Uterus (tissue), 4 donors: ENCODE data around the gene CRELD2. TPM values are rescaled to one million over a fixed set of nuclear protein-coding genes. Genes with fewer than 3 reads are reported as not detected.

ENCODE experiments used
- DNase-seq, 2 donors: peaks; one replicate each; pipeline ENCODE4 v3.0.0-alpha.2; 2019 to 2020
- H3K27ac ChIP-seq, 2 donors: fragments of 200-600 bp; sonication (generic); 1 replicate in 1 of 2; 2 replicates in 1 of 2; pipeline ENCODE4 v1.5.1; 2016 to 2018
- H3K27me3 ChIP-seq, 2 donors: fragments of 200-600 bp; sonication (generic); one replicate each; pipeline ENCODE4 v1.5.1; 2018 to 2019; ENCODE audit warnings: control low read depth in 1 of 2
- H3K36me3 ChIP-seq, 2 donors: fragments of 200-600 bp; sonication (generic); one replicate each; pipeline ENCODE4 v1.5.1; 2019; ENCODE audit warnings: control low read depth in 1 of 2
- H3K4me1 ChIP-seq, 2 donors: fragments of 200-600 bp; sonication (generic); one replicate each; pipeline ENCODE4 v1.5.1; 2018 to 2019; ENCODE audit warnings: control low read depth in 1 of 2
- H3K4me3 ChIP-seq, 2 donors: fragments of 200-600 bp; sonication (generic); 1 replicate in 1 of 2; 2 replicates in 1 of 2; pipeline ENCODE4 v1.5.1; 2018 to 2019; ENCODE audit warnings: mild to moderate bottlenecking in 1 of 2
- H3K9me3 ChIP-seq, 2 donors: fragments of 200-600 bp; sonication (generic); one replicate each; pipeline ENCODE4 v1.5.1; 2019; ENCODE audit warnings: control low read depth in 1 of 2
- POLR2A ChIP-seq, 2 donors: fragments of 450-650 bp; IDR thresholded peaks; one replicate each; pipeline ENCODE4 v1.6.1; 2016; ENCODE audit warnings: antibody characterized with exemption in 2 of 2, mild to moderate bottlenecking in 1 of 2, moderate library complexity in 1 of 2
- intact Hi-C: fragments of 100-400 bp; cut with DNase I; formaldehyde crosslinking; loops from one replicate; pipeline ENCODE4 v1.15.1; 2023; ENCODE audit warnings: low total_unique reads
- total RNA-seq, 4 donors: library from RNA; depleted of rRNA in 3 of 4; stranded (reverse); fragments of >200 nt in 3 of 4; gene quantifications; one replicate each; pipeline versions ENCODE4 v1.1.0 to v1.2.4, GENCODE V29; 2014 to 2023
- TF ChIP-seq, protein P1 (sequence below), 4 experiments: fragments of 200-600 bp in 2 of 4; fragments of 450-650 bp in 2 of 4; sonication (generic) in 2 of 4; IDR thresholded peaks; one replicate each; pipeline ENCODE4 v1.5.1; 2016 to 2019; ENCODE audit warnings: antibody characterized with exemption in 4 of 4, mild to moderate bottlenecking in 2 of 4, moderate library complexity in 1 of 4
- donor health status: DM: yes; HTN: yes; CAD: no.

The CRELD2 gene
- total RNA-seq, 4 donors from 2014 or later: 3.6 to 37.0 (median 14.6) TPM

DNA sequence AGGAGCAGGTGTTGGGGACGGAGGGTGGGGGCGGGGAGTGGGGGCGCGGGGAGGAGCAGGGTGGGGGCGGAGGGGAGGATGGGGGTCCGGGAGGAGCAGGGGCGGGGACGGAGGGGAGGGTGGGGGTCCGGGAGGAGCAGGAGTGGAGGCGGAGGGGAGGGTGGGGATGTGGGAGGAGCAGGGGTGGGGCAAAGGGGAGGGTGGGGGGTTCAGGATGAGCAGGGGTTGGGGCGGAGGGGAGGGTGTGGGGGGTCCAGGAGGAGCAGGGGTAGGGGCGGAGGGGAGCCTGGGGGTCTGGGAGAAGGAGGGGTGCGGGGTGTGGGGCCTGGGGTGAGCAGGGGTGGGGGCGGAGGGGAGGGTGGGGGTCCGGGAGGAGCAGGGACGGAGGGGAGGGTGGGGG is 17.1 kb downstream of the CRELD2 start:
- peak overlapping the region; percentile 91 to 92 for H3K27ac ChIP-seq
- no peak for DNase-seq
- H3K9me3 ChIP-seq: no peaks in the 10 kb centered on the region
- H3K4me3 ChIP-seq: peak overlapping the region; percentile 42 to 43
- H3K27me3 ChIP-seq: no peaks in the 10 kb centered on the region
- TF ChIP-seq, protein P1, sequence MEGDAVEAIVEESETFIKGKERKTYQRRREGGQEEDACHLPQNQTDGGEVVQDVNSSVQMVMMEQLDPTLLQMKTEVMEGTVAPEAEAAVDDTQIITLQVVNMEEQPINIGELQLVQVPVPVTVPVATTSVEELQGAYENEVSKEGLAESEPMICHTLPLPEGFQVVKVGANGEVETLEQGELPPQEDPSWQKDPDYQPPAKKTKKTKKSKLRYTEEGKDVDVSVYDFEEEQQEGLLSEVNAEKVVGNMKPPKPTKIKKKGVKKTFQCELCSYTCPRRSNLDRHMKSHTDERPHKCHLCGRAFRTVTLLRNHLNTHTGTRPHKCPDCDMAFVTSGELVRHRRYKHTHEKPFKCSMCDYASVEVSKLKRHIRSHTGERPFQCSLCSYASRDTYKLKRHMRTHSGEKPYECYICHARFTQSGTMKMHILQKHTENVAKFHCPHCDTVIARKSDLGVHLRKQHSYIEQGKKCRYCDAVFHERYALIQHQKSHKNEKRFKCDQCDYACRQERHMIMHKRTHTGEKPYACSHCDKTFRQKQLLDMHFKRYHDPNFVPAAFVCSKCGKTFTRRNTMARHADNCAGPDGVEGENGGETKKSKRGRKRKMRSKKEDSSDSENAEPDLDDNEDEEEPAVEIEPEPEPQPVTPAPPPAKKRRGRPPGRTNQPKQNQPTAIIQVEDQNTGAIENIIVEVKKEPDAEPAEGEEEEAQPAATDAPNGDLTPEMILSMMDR (IDR thresholded peaks at IDR 0.05): no peak
- no peak for TF ChIP-seq POLR2A (IDR thresholded peaks at IDR 0.05)
- intact Hi-C loops: loop anchor here (5.0 kb wide), 1 partner anchor 37 kb away; no protein-coding TSS in a partner anchor
- no peaks in the 10 kb centered on the region for H3K36me3 ChIP-seq
- peaks cover 0 to 27% of the 10 kb centered on the region in 2 donors for H3K4me1 ChIP-seq

DNA sequence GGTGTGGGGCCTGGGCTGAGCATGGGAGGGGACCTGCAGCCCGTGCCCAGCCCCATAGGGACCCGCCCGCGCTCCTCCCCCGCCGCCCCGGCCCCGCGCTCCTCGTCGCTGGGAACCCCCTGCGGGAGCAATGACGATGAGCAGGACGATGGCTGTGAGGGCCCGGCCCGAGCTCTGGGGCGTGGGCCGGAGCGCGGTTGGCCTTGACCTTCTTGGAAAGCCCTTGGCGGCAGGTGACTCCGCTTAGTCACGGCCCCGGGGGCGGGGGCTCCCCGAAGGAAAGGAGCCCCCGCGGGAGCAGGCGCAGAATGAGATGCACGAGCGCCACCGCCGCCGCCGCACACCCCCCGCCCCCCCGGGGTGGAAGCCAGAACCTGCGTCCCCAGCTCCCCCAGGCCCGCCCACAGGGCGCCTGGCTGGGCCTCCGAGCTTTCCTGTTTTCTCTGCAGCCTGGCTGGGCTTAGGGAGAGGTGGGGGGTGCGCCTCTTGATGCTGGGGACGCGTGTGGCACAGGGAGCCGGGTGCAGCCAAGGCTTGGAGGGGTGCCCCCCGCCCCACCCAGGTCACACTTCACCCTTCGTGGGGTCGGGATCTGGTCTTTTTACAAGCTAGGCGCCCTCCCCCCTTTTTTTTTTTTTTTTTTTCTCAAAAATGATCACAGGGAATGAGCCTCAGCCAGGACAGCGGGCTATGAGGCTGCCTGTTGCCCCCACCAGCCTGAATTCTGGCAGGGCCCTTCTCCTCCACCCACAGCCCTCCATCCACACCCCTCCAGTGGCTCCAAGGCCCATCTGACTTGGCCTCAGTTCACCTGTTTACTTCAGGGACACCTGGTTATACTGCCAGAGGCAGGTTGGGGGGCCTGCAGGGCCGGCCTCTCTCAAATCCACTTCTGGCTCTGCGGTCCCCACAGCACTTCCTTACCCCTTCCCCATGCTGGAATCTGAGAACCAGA is 17.9 kb downstream of the CRELD2 start:
- peak; percentile 95 to 96 for DNase-seq
- intact Hi-C loops: loop anchor here (5.0 kb wide), 1 partner anchor 36 kb away; no protein-coding TSS in a partner anchor

DNA sequence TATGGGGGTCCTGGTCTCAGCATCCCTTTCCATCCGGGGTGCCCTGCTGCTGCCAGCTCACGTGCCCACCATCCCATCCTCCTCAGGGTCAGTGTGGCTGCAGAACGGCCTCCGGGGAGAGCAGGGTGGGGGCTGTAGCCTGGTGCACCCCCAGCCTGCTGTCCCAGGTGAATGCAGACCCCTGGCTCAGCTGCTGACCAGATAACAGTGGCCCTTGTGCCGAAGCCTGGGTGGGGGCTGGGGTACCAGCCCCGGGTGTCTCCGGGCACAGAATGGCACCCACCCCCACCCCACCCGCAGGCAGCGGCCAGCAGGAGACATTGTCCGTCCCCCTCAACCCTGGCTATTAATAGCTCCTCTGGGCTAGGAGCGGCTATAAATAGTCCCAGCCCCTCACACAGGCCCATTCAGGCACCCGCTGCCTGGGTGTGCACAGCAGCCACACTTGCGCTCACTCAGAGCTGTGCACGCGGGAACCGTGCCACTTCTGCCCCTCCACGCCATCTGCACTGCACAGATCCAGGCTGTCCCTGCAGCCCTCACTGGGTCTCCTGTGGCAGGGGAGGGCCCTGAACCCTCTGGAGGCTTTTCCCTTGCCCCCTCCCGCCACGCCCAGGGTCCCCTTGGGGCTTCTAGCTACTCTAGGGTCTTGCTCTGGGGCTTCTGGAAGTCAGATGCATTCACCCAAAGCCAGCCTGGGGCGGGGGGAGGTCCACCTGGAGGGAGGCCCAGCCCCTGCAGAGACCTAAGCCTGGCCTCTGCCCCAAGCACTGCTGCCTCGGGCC is 18.7 kb downstream of the CRELD2 start:
- Histone ChIP-seq H3K4me1 (peaks cover 0 to 27% of the 10 kb centered on the region in 2 donors), H3K9me3 (no peaks in the 10 kb centered on the region), H3K4me3 (no peak overlapping the region), H3K36me3 (no peaks in the 10 kb centered on the region), H3K27me3 (no peaks in the 10 kb centered on the region), H3K27ac (peak overlapping the region; percentile 68 to 91)
- intact Hi-C loops: loop anchor here (5.0 kb wide), 1 partner anchor 35 kb away; no protein-coding TSS in a partner anchor
- TF ChIP-seq, protein P1 (IDR thresholded peaks at IDR 0.05): no peak
- TF ChIP-seq POLR2A (IDR thresholded peaks at IDR 0.05): no peak
- no peak for DNase-seq

More for the DNA sequence above, 17.9 kb downstream of the CRELD2 start:
- Histone ChIP-seq H3K4me1 (peaks cover 0 to 27% of the 10 kb centered on the region in 2 donors), H3K27ac (peak overlapping the region; percentile 64 to 91), H3K27me3 (no peaks in the 10 kb centered on the region), H3K9me3 (no peaks in the 10 kb centered on the region), H3K4me3 (peak overlapping the region; percentile 42 to 43), H3K36me3 (no peaks in the 10 kb centered on the region)
- peak in 1 of 2 donors; percentile 55 for TF ChIP-seq POLR2A (IDR thresholded peaks at IDR 0.05)
- TF ChIP-seq, protein P1 (IDR thresholded peaks at IDR 0.05): no peak

DNA sequence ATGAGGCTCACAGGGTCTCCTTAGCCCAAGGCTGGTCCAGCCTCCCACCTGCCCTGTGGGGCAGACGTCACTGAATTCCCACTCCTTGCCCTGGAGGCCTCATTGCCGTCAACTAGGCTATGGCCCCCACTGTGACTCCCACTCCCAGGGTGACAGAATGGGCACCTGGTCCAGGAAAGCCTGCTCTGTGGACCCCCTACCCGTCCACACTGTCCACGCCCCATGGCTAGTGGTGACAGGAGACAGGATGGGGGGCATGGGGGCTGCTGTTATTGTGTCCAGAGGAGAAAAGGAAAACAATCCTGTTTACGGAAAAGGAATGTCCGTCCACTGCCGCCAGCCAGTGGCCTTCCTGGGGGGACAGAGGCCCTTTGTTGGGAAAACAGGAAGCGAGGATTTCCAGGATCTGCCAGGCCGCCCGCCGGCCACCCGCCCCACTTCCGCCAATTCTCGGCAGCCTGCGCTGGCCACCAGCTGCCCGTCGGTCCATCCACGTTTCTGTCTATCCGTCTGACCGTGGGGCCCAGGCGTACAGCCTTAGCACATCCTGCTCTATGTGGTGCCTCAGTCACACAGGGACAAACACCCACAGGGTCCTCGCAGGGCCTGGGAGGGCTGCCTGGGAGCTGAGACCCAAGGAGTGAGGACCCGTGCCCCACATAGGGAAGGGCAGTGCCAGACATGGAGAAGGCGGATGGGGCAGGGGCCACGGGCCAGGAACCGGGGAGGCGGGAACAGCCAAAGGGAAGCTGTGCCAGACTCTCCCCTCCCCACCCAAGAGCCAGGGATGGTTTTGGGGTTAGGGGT is 19.5 kb downstream of the CRELD2 start:
- no peak overlapping the region for H3K4me3 ChIP-seq
- peaks cover 0 to 27% of the 10 kb centered on the region in 2 donors for H3K4me1 ChIP-seq
- intact Hi-C loops: loop anchor here (5.0 kb wide), 1 partner anchor 34 kb away; no protein-coding TSS in a partner anchor
- no peak for TF ChIP-seq POLR2A (IDR thresholded peaks at IDR 0.05)
- TF ChIP-seq, protein P1 (IDR thresholded peaks at IDR 0.05): no peak
- H3K27me3 ChIP-seq: no peaks in the 10 kb centered on the region
- no peaks in the 10 kb centered on the region for H3K9me3 ChIP-seq
- no peak for DNase-seq
- H3K27ac ChIP-seq: peak overlapping the region; percentile 68 to 91
- H3K36me3 ChIP-seq: no peaks in the 10 kb centered on the region
